Measurements from ENCODE around the gene BDKRB2. TPM values are rescaled to one million over a fixed set of nuclear protein-coding genes. Genes with fewer than 3 reads are reported as not detected.

The BDKRB2 gene
- total and polyA plus RNA-seq, 8 donors = 3.8 to 9.6 (median 6.6) TPM

- no peak for DNase-seq
- no peaks in the 10 kb centered on the region for H3K27me3 ChIP-seq
- H3K9me3 ChIP-seq = no peaks in the 10 kb centered on the region
- WGBS, 2 donors = 16 to 27% methylated on average over 2 of the region's 2 CpGs
- TF ChIP-seq CTCF (IDR thresholded peaks at IDR 0.05) = no peak
- no peak overlapping the region for H3K4me3 ChIP-seq
- ATAC-seq = peak in 2 of 4 donors; percentile 20 to 22
- H3K4me1 ChIP-seq = peaks cover 8 to 19% (median 12%) of the 10 kb centered on the region in 3 donors
- no peak for FAIRE-seq
- H3K27ac ChIP-seq = no peak overlapping the region
- intact Hi-C loops (cut with DNase I) = no loop called here
- no peaks in the 10 kb centered on the region for H3K36me3 ChIP-seq
Measured at GRCh38 chr14:96260341-96260821, 55.7 kb downstream of the BDKRB2 start.

GRCh38 chr14:96261053-96261452 is 56.4 kb downstream of the BDKRB2 start:
- Histone ChIP-seq H3K27ac (peak overlapping the region in 1 of 4 donors; percentile 27), H3K36me3 (no peaks in the 10 kb centered on the region), H3K4me1 (peaks cover 8 to 19% (median 12%) of the 10 kb centered on the region in 3 donors), H3K4me3 (no peak overlapping the region), H3K27me3 (no peaks in the 10 kb centered on the region), H3K9me3 (no peaks in the 10 kb centered on the region)
- WGBS, 2 donors = 21 to 24% methylated on average over 5 of the region's 5 CpGs
- DNase-seq (no peak), ATAC-seq (peak; percentile 60 to 67 (median 62)), FAIRE-seq (no peak)
- TF ChIP-seq CTCF (IDR thresholded peaks at IDR 0.05) = no peak
- intact Hi-C loops (cut with DNase I) = no loop called here

- DNase-seq = peak in 5 of 6 donors; percentile 18 to 75 (median 68)
- no peak overlapping the region for H3K4me3 ChIP-seq
- H3K4me1 ChIP-seq = peaks cover 8 to 19% (median 12%) of the 10 kb centered on the region in 3 donors
- H3K9me3 ChIP-seq = no peaks in the 10 kb centered on the region
- 32 to 41% methylated on average over 16 of the region's 16 CpGs for WGBS, 2 donors
- ATAC-seq = peak; percentile 49 to 75 (median 60)
- H3K27ac ChIP-seq = peak overlapping the region in 3 of 4 donors; percentile 23 to 28 (median 27)
- intact Hi-C loops (cut with DNase I) = no loop called here
- no peaks in the 10 kb centered on the region for H3K36me3 ChIP-seq
- TF ChIP-seq CTCF (IDR thresholded peaks at IDR 0.05) = no peak
- H3K27me3 ChIP-seq = no peaks in the 10 kb centered on the region
- no peak for FAIRE-seq
Measured at GRCh38 chr14:96261772-96262655, 57.4 kb downstream of the BDKRB2 start.

GRCh38 chr14:96263347-96264199 is 58.9 kb downstream of the BDKRB2 start:
- ATAC-seq (no peak), DNase-seq (peak in 2 of 6 donors; percentile 13 to 41), FAIRE-seq (no peak)
- Histone ChIP-seq H3K4me3 (no peak overlapping the region), H3K9me3 (no peaks in the 10 kb centered on the region), H3K27ac (no peak overlapping the region), H3K36me3 (no peaks in the 10 kb centered on the region), H3K27me3 (no peaks in the 10 kb centered on the region), H3K4me1 (peaks cover 9 to 19% (median 15%) of the 10 kb centered on the region in 3 donors)
- TF ChIP-seq CTCF (IDR thresholded peaks at IDR 0.05) = no peak
- intact Hi-C loops (cut with DNase I) = no loop called here
- WGBS, 2 donors = 59 to 77% methylated on average over 20 of the region's 20 CpGs

Data from pancreas (tissue), 10 donors.